Prostate gland (tissue), 2 donors: ENCODE data around the gene GAB1. TPM values are rescaled to one million over a fixed set of nuclear protein-coding genes. Genes with fewer than 3 reads are reported as not detected.

Source experiments
- DNase-seq: peaks from one replicate; pipeline ENCODE4 v3.0.0-alpha.2; 2019; ENCODE audit warnings: low spot score
- H3K27ac ChIP-seq, 2 donors: fragments of 200-600 bp; sonication (generic); 2 replicates each; pipeline ENCODE4 v1.5.1; 2017 to 2019
- H3K27me3 ChIP-seq: fragments of 200-600 bp; sonication (generic); replicated peaks from 2 replicates; pipeline ENCODE4 v1.5.1; 2019; ENCODE audit not compliant: insufficient read depth
- H3K36me3 ChIP-seq, 2 donors: fragments of 200-600 bp; sonication (generic); 1 replicate in 1 of 2; 2 replicates in 1 of 2; pipeline versions ENCODE4 v1.5.1 to v1.8.1; 2017 to 2019
- H3K4me1 ChIP-seq: fragments of 200-600 bp; sonication (generic); replicated peaks from 2 replicates; pipeline ENCODE4 v1.5.1; 2019
- H3K4me3 ChIP-seq, 2 donors: fragments of 200-600 bp; sonication (generic); 2 replicates each; pipeline ENCODE4 v1.5.1; 2017 to 2019
- H3K9me3 ChIP-seq: fragments of 200-600 bp; sonication (generic); 2 replicates; pipeline ENCODE4 v1.5.1; 2017
- CTCF ChIP-seq, 4 experiments: fragments of 200-600 bp in 2 of 4; fragments of 450-650 bp in 2 of 4; sonication (generic) in 2 of 4; IDR thresholded peaks; 1 replicate in 3 of 4; 2 replicates in 1 of 4; pipeline ENCODE4 v1.5.1; 2016 to 2019; ENCODE audit warnings: antibody characterized with exemption in 4 of 4, mild to moderate bottlenecking in 2 of 4, moderate library complexity in 2 of 4
- POLR2A ChIP-seq: fragments of 450-650 bp; IDR thresholded peaks from one replicate; pipeline ENCODE4 v1.6.1; 2016; ENCODE audit warnings: antibody characterized with exemption, mild to moderate bottlenecking
- POLR2AphosphoS5 ChIP-seq: sonication (generic); formaldehyde crosslinking; IDR thresholded peaks from one replicate; pipeline ENCODE4 v1.6.1; 2017; ENCODE audit warnings: antibody characterized with exemption
- WGBS: methylation state at CpG from one replicate; pipeline ENCODE4 v1.1.5; 2018; 5-methylcytosine and 5-hydroxymethylcytosine counted together
- intact Hi-C: fragments of 100-400 bp; cut with DNase I; formaldehyde crosslinking; loops from one replicate; pipeline ENCODE4 v1.14.2; 2022
- total RNA-seq, 2 donors: library from RNA; depleted of rRNA; stranded (reverse); fragments of >200 nt; gene quantifications; one replicate each; pipeline ENCODE4 v1.1.0, GENCODE V29; 2016

Gene GAB1
- total RNA-seq, 2 donors from 2014 or later, result 13.7 to 61.1 TPM

GRCh38 chr4:143437937-143438336 is 101.3 kb downstream of the GAB1 start:
- intact Hi-C loops, result no loop called here
- Histone ChIP-seq H3K4me1 (no peaks in the 10 kb centered on the region), H3K4me3 (no peak overlapping the region), H3K36me3 (no peaks in the 10 kb centered on the region), H3K27me3 (no peaks in the 10 kb centered on the region), H3K27ac (no peak overlapping the region), H3K9me3 (no peaks in the 10 kb centered on the region)
- TF ChIP-seq CTCF (IDR thresholded peaks at IDR 0.05) (no peak), POLR2A (no peak), POLR2AphosphoS5 (no peak)
- 50% methylated on average over 5 of the region's 5 CpGs for WGBS
- no peak for DNase-seq

GRCh38 chr4:143438710-143439109 is 102.0 kb downstream of the GAB1 start:
- H3K27me3 ChIP-seq, result no peaks in the 10 kb centered on the region
- no peak overlapping the region for H3K4me3 ChIP-seq
- TF ChIP-seq POLR2A (no peak), CTCF (IDR thresholded peaks at IDR 0.05) (no peak)
- intact Hi-C loops, result no loop called here
- H3K27ac ChIP-seq, result no peak overlapping the region
- no peaks in the 10 kb centered on the region for H3K9me3 ChIP-seq
- no peaks in the 10 kb centered on the region for H3K36me3 ChIP-seq
- 90% methylated on average over 2 of the region's 2 CpGs for WGBS
- no peaks in the 10 kb centered on the region for H3K4me1 ChIP-seq
- DNase-seq, result no peak

- Histone ChIP-seq H3K36me3 (no peaks in the 10 kb centered on the region), H3K4me1 (no peaks in the 10 kb centered on the region), H3K4me3 (no peak overlapping the region), H3K27me3 (no peaks in the 10 kb centered on the region), H3K9me3 (no peaks in the 10 kb centered on the region), H3K27ac (no peak overlapping the region)
- no peak for DNase-seq
- no peak for TF ChIP-seq POLR2AphosphoS5
- no peak for TF ChIP-seq CTCF (IDR thresholded peaks at IDR 0.05)
- TF ChIP-seq POLR2A, result no peak
- intact Hi-C loops, result no loop called here
These were observed 104.4 kb downstream of the GAB1 start for GRCh38 chr4:143441109-143441508.

GRCh38 chr4:143441678-143442077 is 105.0 kb downstream of the GAB1 start:
- TF ChIP-seq CTCF (IDR thresholded peaks at IDR 0.05) (no peak), POLR2AphosphoS5 (no peak), POLR2A (no peak)
- no peak for DNase-seq
- Histone ChIP-seq H3K9me3 (no peaks in the 10 kb centered on the region), H3K4me3 (no peak overlapping the region), H3K27ac (no peak overlapping the region), H3K27me3 (no peaks in the 10 kb centered on the region), H3K4me1 (no peaks in the 10 kb centered on the region), H3K36me3 (no peaks in the 10 kb centered on the region)
- 77% methylated on average over 4 of the region's 4 CpGs for WGBS
- intact Hi-C loops, result no loop called here

- H3K27ac ChIP-seq, result no peak overlapping the region
- H3K27me3 ChIP-seq, result no peaks in the 10 kb centered on the region
- no peaks in the 10 kb centered on the region for H3K36me3 ChIP-seq
- WGBS, result 43% methylated on average over 1 of the region's 1 CpG
- intact Hi-C loops, result no loop called here
- no peak overlapping the region for H3K4me3 ChIP-seq
- H3K4me1 ChIP-seq, result no peaks in the 10 kb centered on the region
- TF ChIP-seq CTCF (IDR thresholded peaks at IDR 0.05) (no peak), POLR2A (no peak), POLR2AphosphoS5 (no peak)
- H3K9me3 ChIP-seq, result no peaks in the 10 kb centered on the region
- DNase-seq, result no peak
These were observed 107.1 kb downstream of the GAB1 start for GRCh38 chr4:143443728-143444127.
